Trophoblast cell (in vitro differentiated cells and primary cell): ENCODE results near the gene TXNRD3.
"Not testable (repeated sequence)": the region's sequence is repeated elsewhere in the genome, so short reads cannot be mapped to it uniquely, and the experiment has no call there.

ENCODE experiments used
- DNase-seq, 2 donors: peaks; one replicate each; pipeline ENCODE4 v3.0.0-alpha.2; 2016
- H2AFZ ChIP-seq: 2 replicates; pipeline ENCODE4 v1.6.1; 2013; ENCODE audit warnings: low read length, moderate library complexity, mild to moderate bottlenecking; ENCODE audit not compliant: insufficient read depth, poor library complexity
- H2AK5ac ChIP-seq: 2 replicates; pipeline ENCODE4 v1.6.1; 2013; ENCODE audit warnings: mild to moderate bottlenecking, low read length
- H2BK120ac ChIP-seq: 2 replicates; pipeline ENCODE4 v1.6.1; 2013; ENCODE audit warnings: low read length, mild to moderate bottlenecking, moderate library complexity; ENCODE audit not compliant: insufficient read depth, poor library complexity
- H2BK12ac ChIP-seq: 2 replicates; pipeline ENCODE4 v1.6.1; 2013; ENCODE audit warnings: mild to moderate bottlenecking, low read length, moderate library complexity
- H2BK5ac ChIP-seq: 2 replicates; pipeline ENCODE4 v1.6.1; 2013; ENCODE audit warnings: low read length, low read depth, moderate library complexity, mild to moderate bottlenecking; ENCODE audit not compliant: poor library complexity
- H3K14ac ChIP-seq: 2 replicates; pipeline ENCODE4 v1.6.1; 2013; ENCODE audit warnings: mild to moderate bottlenecking, low read length
- H3K18ac ChIP-seq: 2 replicates; pipeline ENCODE4 v1.6.1; 2013; ENCODE audit warnings: mild to moderate bottlenecking, low read length
- H3K23ac ChIP-seq: 2 replicates; pipeline ENCODE4 v1.6.1; 2013; ENCODE audit warnings: low read length
- H3K27ac ChIP-seq: 2 replicates; pipeline ENCODE4 v1.5.1; 2013; ENCODE audit warnings: low read depth, mild to moderate bottlenecking, inconsistent platforms, low read length, moderate library complexity
- H3K27me3 ChIP-seq: 2 replicates; pipeline ENCODE4 v1.6.1; 2013; ENCODE audit warnings: inconsistent platforms, mild to moderate bottlenecking, low read length, moderate library complexity; ENCODE audit not compliant: insufficient read depth
- H3K36me3 ChIP-seq, 2 experiments: 1 replicate in 1 of 2; 2 replicates in 1 of 2; pipeline ENCODE4 v1.6.1; 2013; ENCODE audit warnings: low read length in 2 of 2, mild to moderate bottlenecking in 2 of 2, moderate library complexity in 1 of 2; ENCODE audit not compliant: insufficient read depth in 2 of 2, control insufficient read depth in 1 of 2
- H3K4ac ChIP-seq: 2 replicates; pipeline ENCODE4 v1.6.1; 2013; ENCODE audit warnings: low read depth, mild to moderate bottlenecking, low read length, moderate library complexity
- H3K4me1 ChIP-seq, 2 experiments: 1 replicate in 1 of 2; 2 replicates in 1 of 2; pipeline ENCODE4 v1.6.1; 2013; ENCODE audit warnings: low read length in 2 of 2, mild to moderate bottlenecking in 2 of 2, moderate library complexity in 1 of 2; ENCODE audit not compliant: insufficient read depth in 2 of 2, control insufficient read depth in 1 of 2
- H3K4me2 ChIP-seq: 2 replicates; pipeline ENCODE4 v1.6.1; 2013; ENCODE audit warnings: inconsistent platforms, mild to moderate bottlenecking, low read length, moderate library complexity
- H3K4me3 ChIP-seq: 2 replicates; pipeline ENCODE4 v1.5.1; 2013; ENCODE audit warnings: mild to moderate bottlenecking, low read depth, low read length, inconsistent platforms
- H3K79me1 ChIP-seq: one replicate; pipeline ENCODE4 v1.6.1; 2013; ENCODE audit warnings: low read length
- H3K79me2 ChIP-seq: 2 replicates; pipeline ENCODE4 v1.6.1; 2013; ENCODE audit warnings: low read length, mild to moderate bottlenecking; ENCODE audit not compliant: control insufficient read depth, insufficient read depth, poor library complexity
- H3K9ac ChIP-seq: 2 replicates; pipeline ENCODE4 v1.6.1; 2013; ENCODE audit warnings: mild to moderate bottlenecking, low read length
- H3K9me3 ChIP-seq: 2 replicates; pipeline ENCODE4 v1.6.1; 2013; ENCODE audit warnings: low read depth, mild to moderate bottlenecking, control low read depth, inconsistent platforms, low read length; ENCODE audit not compliant: insufficient read depth
- H4K12ac ChIP-seq: 2 replicates; pipeline ENCODE4 v1.6.1; 2013; ENCODE audit warnings: low read depth, mild to moderate bottlenecking, low read length, moderate library complexity
- H4K8ac ChIP-seq: 2 replicates; pipeline ENCODE4 v1.6.1; 2013; ENCODE audit warnings: low read depth, mild to moderate bottlenecking, low read length, moderate library complexity
- H4K91ac ChIP-seq: one replicate; pipeline ENCODE4 v1.6.1; 2013; ENCODE audit warnings: low read depth, mild to moderate bottlenecking, low read length, moderate library complexity
- WGBS: extraction: QIAGEN DNeasy Blood & Tissue Kit; methylation state at CpG from one replicate; pipeline ENCODE4 v1.1.7; 2013; ENCODE audit warnings: missing lambda C conversion rate; ENCODE audit not compliant: insufficient read length, insufficient coverage; ENCODE audit errors: extremely low coverage; 5-methylcytosine and 5-hydroxymethylcytosine counted together

Gene TXNRD3

DNA sequence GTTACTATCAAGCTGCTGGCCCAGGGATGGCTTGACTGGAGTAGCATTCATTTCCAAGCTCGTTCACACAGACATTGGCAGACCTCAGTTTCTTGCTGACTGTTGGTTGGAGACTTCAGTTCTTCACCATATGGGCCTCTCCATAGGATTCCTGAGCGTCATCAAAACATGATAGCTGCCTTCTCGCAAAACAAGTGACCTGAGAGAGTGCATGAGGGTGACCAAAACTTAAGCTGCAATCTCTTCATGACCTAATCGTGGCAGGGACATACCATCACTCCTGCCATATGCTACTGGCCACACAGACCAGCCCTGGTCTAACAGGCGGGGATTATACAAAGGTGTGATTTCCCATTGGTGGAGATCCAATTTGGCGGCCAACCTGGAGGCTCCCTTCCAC is 50.2 kb downstream of the TXNRD3 start:
- no peak overlapping the region for H2AFZ ChIP-seq
- no peak overlapping the region for H3K9ac ChIP-seq
- no CpG with 5 or more reads among the region's 6 CpGs for WGBS
- no peak overlapping the region for H3K4ac ChIP-seq
- H2BK120ac ChIP-seq: no peak overlapping the region
- no peaks in the 10 kb centered on the region for H3K4me1 ChIP-seq
- H3K23ac ChIP-seq: no peak overlapping the region
- H3K4me3 ChIP-seq: no peak overlapping the region
- H3K36me3 ChIP-seq: no peaks in the 10 kb centered on the region
- H2BK5ac ChIP-seq: no peak overlapping the region
- no peak overlapping the region for H3K27ac ChIP-seq
- no peaks in the 10 kb centered on the region for H3K79me2 ChIP-seq
- no peak overlapping the region for H4K91ac ChIP-seq
- no peak overlapping the region for H2BK12ac ChIP-seq
- no peak overlapping the region for H4K12ac ChIP-seq
- H3K9me3 ChIP-seq: no peaks in the 10 kb centered on the region
- H2AK5ac ChIP-seq: no peak overlapping the region
- H3K18ac ChIP-seq: no peak overlapping the region
- no peak overlapping the region for H4K8ac ChIP-seq
- no peaks in the 10 kb centered on the region for H3K79me1 ChIP-seq
- H3K27me3 ChIP-seq: no peaks in the 10 kb centered on the region
- no peak overlapping the region for H3K14ac ChIP-seq
- no peak for DNase-seq
- H3K4me2 ChIP-seq: no peak overlapping the region

DNA sequence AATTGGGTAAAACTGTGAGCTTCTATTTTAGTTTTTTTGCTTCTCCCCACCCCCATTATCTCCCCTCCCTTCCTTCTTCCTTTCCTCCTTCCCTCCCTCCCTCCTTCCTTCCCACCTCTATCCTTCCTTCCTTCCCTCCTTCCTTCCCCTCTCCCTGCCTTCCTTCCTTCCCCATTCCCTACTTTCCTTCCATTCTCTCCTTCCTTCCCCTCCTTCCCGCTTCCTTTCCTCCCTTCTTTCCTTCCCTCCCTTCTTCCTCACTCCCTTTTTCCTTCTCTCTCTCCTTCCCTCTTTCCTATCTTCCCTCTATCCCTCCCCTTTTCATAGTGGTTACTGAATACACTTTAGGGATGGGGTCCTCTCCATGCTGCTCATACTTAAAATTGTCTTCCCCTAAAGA is 55.8 kb downstream of the TXNRD3 start:
- Histone ChIP-seq H3K9ac (no peak overlapping the region), H2BK12ac (no peak overlapping the region), H2AFZ (no peak overlapping the region), H3K23ac (no peak overlapping the region), H3K36me3 (no peaks in the 10 kb centered on the region), H3K18ac (no peak overlapping the region), H3K4me3 (no peak overlapping the region), H3K27ac (no peak overlapping the region), H3K4me1 (no peaks in the 10 kb centered on the region), H4K91ac (no peak overlapping the region), H3K4me2 (no peak overlapping the region), H3K4ac (no peak overlapping the region), H3K27me3 (no peaks in the 10 kb centered on the region), H4K8ac (no peak overlapping the region), H2BK120ac (no peak overlapping the region), H3K79me2 (no peaks in the 10 kb centered on the region), H2BK5ac (no peak overlapping the region), H3K79me1 (no peaks in the 10 kb centered on the region), H3K14ac (no peak overlapping the region), H3K9me3 (no peaks in the 10 kb centered on the region), H4K12ac (no peak overlapping the region), H2AK5ac (no peak overlapping the region)
- WGBS: 100% methylated on average over 1 of the region's 1 CpG
- DNase-seq: no peak

DNA sequence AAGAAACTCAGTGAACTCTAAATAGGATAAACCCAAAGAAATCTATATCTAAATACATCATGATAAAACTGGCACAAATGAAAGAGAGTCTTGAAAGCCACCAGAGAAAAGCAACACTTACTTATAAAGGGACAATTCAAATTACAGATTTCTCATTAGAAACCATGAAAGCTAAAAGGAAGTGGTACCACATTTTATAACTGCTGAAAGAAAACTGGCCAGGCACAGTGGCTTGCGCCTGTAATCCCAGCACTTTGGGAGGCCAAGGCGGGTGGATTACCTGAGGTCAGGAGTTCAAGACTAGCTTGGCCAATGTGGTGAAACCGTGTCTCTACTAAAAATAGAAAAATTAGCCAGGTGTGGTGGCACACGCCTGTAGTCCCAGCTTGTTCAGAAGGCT is 59.4 kb downstream of the TXNRD3 start:
- H2AFZ ChIP-seq, H4K91ac ChIP-seq, H3K79me2 ChIP-seq, H3K27ac ChIP-seq, H3K9ac ChIP-seq, H2BK120ac ChIP-seq, H4K12ac ChIP-seq, H3K4me1 ChIP-seq, H2BK5ac ChIP-seq, H3K4me3 ChIP-seq, H2AK5ac ChIP-seq, H3K4ac ChIP-seq, H3K18ac ChIP-seq, H3K36me3 ChIP-seq, H4K8ac ChIP-seq, H3K79me1 ChIP-seq, DNase-seq, H3K9me3 ChIP-seq, H3K27me3 ChIP-seq, H3K23ac ChIP-seq, H3K14ac ChIP-seq, H3K4me2 ChIP-seq, H2BK12ac ChIP-seq: not testable (repeated sequence)
- WGBS: no CpG with 5 or more reads among the region's 4 CpGs

DNA sequence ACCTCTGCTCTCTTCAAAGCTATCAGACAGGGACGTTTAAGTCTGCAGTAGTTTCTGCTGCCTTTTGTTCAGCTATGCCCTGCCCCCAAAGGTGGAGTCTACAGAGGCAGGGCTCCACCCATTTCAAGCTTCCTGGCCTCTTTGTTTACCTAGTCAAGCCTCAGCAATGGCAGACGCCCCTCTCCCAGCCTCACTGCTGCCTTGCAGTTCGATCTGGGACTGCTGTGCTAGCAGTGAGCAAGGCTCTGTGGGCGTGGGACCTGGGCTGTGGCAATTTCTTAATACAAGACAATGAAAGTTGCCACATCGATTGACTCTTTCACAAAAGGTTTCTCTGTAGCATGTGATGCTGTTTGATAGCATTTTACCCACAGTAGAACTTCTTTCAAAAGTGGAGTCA is 63.4 kb downstream of the TXNRD3 start:
- H3K4ac ChIP-seq, H3K27me3 ChIP-seq, H3K4me3 ChIP-seq, H4K12ac ChIP-seq, H2BK120ac ChIP-seq, H3K23ac ChIP-seq, H2BK12ac ChIP-seq, H3K36me3 ChIP-seq, H3K27ac ChIP-seq, H3K79me1 ChIP-seq, H4K8ac ChIP-seq, DNase-seq, H4K91ac ChIP-seq, H3K9me3 ChIP-seq, H3K4me1 ChIP-seq, H3K4me2 ChIP-seq, H2AK5ac ChIP-seq, H3K14ac ChIP-seq, H2BK5ac ChIP-seq, H3K18ac ChIP-seq, H3K79me2 ChIP-seq, H3K9ac ChIP-seq, H2AFZ ChIP-seq: not testable (repeated sequence)
- WGBS: no CpG with 5 or more reads among the region's 5 CpGs
